Activated T-helper 2 cell treated with anti-CD3 and anti-CD28 coated beads, Interferon-gamma antibody, Interleukin-2, Interleukin-4, amounts not matched to agents 10 μg/mL and 5 μg/mL and 100 μg/mL, durations not matched to agents 14 hours and 24 hours and 36 hours (primary cell): ENCODE measurements around the gene GRAMD1A. TPM values are rescaled to one million over a fixed set of nuclear protein-coding genes. Genes with fewer than 3 reads are reported as not detected.
A peak's percentile ranks its signal among the peaks of the same experiment; 100 is the strongest.
"Not testable (repeated sequence)": the region's sequence is repeated elsewhere in the genome, so short reads cannot be mapped to it uniquely, and the experiment has no call there.

Experiments
- DNase-seq: peaks from one replicate; pipeline ENCODE4 v3.0.0; 2021; ENCODE audit warnings: low spot score
- H3K27ac Mint-ChIP-seq: one replicate; pipeline ENCODE4 v1.8.0; 2021; ENCODE audit warnings: mixed read lengths
- H3K27me3 Mint-ChIP-seq: one replicate; pipeline ENCODE4 v1.8.0; 2021; ENCODE audit warnings: low read depth, mixed read lengths
- H3K36me3 Mint-ChIP-seq: one replicate; pipeline ENCODE4 v1.8.0; 2021; ENCODE audit warnings: low read depth, mixed read lengths
- H3K4me1 Mint-ChIP-seq: one replicate; pipeline ENCODE4 v1.8.0; 2021; ENCODE audit warnings: low read depth, mixed read lengths
- H3K4me3 Mint-ChIP-seq: one replicate; pipeline ENCODE4 v1.8.0; 2021; ENCODE audit warnings: low read depth, mild to moderate bottlenecking, moderate library complexity, mixed read lengths
- H3K9me3 Mint-ChIP-seq: one replicate; pipeline ENCODE4 v1.8.0; 2021; ENCODE audit warnings: mixed read lengths
- intact Hi-C: fragments of 100-400 bp; cut with micrococcal nuclease; formaldehyde crosslinking; loops from one replicate; pipeline ENCODE4 v1.15.1; 2023
- total RNA-seq: library from RNA; stranded (reverse); gene quantifications from 2 replicates; pipeline ENCODE4 v1.2.3, GENCODE V29; 2022

GRAMD1A gene
- total RNA-seq, 1 donor from 2014 or later: 260 TPM

DNA sequence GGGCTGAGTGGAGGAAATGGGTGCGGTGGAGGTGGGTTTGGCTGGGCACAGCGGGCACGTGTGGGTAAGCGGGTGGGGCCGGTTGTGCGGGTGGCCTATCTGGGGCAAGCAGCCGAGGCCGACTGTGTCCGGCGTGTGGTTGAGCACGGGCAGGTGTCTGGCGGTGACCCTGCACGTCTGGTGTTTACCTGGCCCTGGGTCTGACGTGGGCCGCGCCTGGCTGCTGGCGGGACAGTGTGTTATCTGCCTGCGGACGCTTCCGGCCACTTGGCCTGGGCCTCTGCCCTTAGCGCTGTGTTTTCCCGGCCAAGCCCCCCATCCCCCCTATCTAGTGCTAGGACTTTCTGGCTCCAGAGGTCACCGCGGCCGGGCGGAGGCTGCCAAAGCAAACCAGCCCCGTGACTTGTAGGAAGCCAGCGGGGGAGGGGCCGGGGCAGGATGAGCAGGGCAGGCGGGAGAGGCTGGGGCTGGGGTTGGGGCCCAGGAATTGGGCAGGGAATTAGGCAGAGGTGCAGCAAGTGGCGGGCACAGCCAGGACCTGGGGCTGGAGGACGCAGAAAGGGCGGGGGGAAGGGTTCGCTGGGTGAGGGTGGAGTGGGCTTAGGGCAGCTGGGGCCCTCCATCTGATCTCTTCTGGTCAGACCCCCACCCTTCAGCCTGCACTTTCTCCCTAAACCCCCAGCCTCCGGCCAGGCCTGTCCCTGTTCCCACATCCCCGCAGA lies 40.9 kb downstream of the GRAMD1A start:
- intact Hi-C loops: no loop called here
- Mint-ChIP-seq H3K9me3 (no peaks in the 10 kb centered on the region), H3K4me1 (peaks cover 6% of the 10 kb centered on the region), H3K4me3 (no peak overlapping the region), H3K27me3 (peaks cover 15% of the 10 kb centered on the region), H3K36me3 (no peaks in the 10 kb centered on the region), H3K27ac (no peak overlapping the region)
- no peak for DNase-seq

DNA sequence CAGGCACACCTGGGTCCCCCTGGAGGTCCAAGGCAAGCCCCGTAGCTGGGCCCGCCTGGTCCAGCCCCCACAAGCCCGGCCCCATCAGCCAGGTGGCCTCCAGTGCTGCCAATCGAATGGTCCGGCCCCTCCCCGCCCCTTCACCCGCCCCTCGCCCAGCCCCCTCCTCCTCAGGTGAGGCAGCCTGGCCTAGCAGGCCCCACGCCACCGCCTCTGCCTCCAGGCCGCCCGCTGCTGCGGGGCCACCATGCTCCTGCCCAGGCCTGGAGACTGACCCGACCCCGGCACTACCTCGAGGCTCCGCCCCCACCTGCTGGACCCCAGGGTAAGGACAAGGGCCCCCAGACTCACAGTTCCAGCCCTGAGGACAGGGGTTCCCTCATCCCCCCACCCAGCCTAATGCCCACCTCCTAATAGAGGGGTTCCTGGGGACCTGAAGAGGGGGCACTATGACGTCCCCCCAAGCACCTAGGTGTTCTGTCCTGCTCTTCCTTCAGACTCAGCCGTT lies 41.5 kb downstream of the GRAMD1A start, which contains the start of gene HPN:
Gene HPN (plus strand): TSS at position 174 of the 508 bp plus-strand sequence. CDS start 786 bp downstream, outside the sequence.
- peaks cover 6% of the 10 kb centered on the region for H3K4me1 Mint-ChIP-seq
- DNase-seq: no peak
- H3K9me3 Mint-ChIP-seq: no peaks in the 10 kb centered on the region
- peaks cover 15% of the 10 kb centered on the region for H3K27me3 Mint-ChIP-seq
- intact Hi-C loops: no loop called here
- no peaks in the 10 kb centered on the region for H3K36me3 Mint-ChIP-seq
- H3K27ac Mint-ChIP-seq: no peak within 1 kb of the TSS
- H3K4me3 Mint-ChIP-seq: no peak within 1 kb of the TSS

DNA sequence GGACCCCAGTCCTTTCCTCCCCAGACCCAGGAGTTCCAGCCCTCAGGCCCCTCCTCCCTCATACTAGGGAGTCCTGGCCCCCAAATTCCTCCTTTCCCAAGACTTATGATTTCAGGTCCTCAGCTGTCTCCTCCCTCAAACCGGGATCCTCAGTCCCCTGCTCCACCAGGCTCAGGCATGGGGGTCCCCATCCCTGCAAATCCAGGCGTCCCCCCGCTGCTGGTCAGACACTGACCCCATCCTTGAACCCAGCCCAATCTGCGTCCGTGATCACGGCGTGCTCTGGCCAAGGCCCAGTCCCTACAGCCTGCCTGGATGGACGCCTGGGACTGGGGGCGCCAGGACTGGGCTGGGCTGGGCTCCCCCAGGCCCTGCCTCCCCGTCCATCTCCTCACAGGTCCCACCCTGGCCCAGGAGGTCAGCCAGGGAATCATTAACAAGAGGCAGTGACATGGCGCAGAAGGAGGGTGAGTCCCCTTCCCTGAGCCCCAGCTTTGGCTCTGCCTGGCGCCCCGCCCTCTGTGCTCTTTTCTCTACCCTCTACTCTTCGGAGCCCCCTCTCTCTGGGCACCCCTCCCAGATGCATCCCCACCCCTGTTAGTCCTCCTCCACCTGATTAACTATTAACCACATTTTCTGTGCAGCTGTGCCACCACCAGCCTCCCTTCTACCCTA lies 42.1 kb downstream of the GRAMD1A start:
- H3K27me3 Mint-ChIP-seq: peaks cover 15% of the 10 kb centered on the region
- H3K36me3 Mint-ChIP-seq: no peaks in the 10 kb centered on the region
- DNase-seq: no peak
- H3K4me3 Mint-ChIP-seq: no peak overlapping the region
- H3K4me1 Mint-ChIP-seq: peaks cover 6% of the 10 kb centered on the region
- no peak overlapping the region for H3K27ac Mint-ChIP-seq
- no peaks in the 10 kb centered on the region for H3K9me3 Mint-ChIP-seq
- intact Hi-C loops: no loop called here

DNA sequence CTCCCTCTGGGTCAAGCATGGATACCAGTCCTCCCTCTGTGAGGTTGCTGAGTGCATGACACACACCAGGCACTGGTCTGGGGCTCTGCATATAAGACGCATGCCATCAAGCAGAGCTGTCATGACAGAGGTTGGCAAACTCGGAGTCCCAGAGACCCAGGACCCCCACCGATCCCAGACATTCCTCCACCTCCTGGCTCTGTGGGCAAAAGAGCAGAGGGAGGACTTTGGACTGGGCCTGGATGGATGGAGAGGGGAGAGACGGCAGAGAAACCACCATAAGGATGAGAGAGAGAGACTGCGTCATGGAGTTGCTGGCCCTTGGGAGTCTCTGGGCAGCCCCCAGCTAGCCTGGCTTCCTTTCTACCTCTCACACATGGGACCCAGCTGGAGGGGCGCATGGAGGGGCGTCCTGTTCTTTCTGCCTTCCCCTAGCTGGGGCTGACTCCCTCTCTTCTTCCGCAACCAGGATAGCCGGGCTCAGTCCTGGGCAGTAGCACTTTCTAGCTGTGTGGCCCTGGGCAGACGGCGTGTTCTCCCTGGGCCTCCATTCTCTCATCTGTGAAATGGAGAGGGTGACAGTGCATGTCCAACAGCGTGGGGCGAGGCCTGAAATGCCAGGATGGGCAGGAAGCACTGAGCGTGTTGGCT lies 43.0 kb downstream of the GRAMD1A start:
- H3K36me3 Mint-ChIP-seq: no peaks in the 10 kb centered on the region
- H3K27ac Mint-ChIP-seq: no peak overlapping the region
- intact Hi-C loops: no loop called here
- H3K4me1 Mint-ChIP-seq: peaks cover 6% of the 10 kb centered on the region
- no peak for DNase-seq
- peaks cover 14% of the 10 kb centered on the region for H3K27me3 Mint-ChIP-seq
- H3K9me3 Mint-ChIP-seq: no peaks in the 10 kb centered on the region
- H3K4me3 Mint-ChIP-seq: no peak overlapping the region

DNA sequence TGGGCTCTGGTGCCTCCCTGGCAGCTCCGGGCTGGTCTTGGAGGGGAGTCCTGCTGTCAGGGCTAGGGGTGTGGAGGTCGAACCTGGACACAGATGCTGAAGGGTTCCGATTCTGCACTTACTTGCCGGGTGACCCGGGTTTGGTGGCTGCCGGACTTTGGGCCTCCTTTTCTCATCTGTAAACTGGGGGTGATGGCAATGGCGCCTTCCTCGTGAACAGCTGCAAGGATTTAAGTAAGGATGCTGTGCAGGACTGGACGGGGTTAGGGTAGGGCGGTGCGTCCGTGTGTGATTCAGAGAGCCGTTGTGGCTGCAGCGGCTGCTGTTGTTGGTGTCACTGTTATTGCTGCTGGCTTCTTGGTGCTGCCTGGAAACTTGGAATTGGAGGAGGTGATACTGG lies 43.8 kb downstream of the GRAMD1A start:
- peaks cover 6% of the 10 kb centered on the region for H3K4me1 Mint-ChIP-seq
- no peaks in the 10 kb centered on the region for H3K36me3 Mint-ChIP-seq
- no peak overlapping the region for H3K4me3 Mint-ChIP-seq
- peaks cover 11% of the 10 kb centered on the region for H3K27me3 Mint-ChIP-seq
- H3K9me3 Mint-ChIP-seq: no peaks in the 10 kb centered on the region
- intact Hi-C loops: loop anchor here (1.0 kb wide), 1 partner anchor 46 kb away; no protein-coding TSS in a partner anchor
- no peak overlapping the region for H3K27ac Mint-ChIP-seq
- no peak for DNase-seq

DNA sequence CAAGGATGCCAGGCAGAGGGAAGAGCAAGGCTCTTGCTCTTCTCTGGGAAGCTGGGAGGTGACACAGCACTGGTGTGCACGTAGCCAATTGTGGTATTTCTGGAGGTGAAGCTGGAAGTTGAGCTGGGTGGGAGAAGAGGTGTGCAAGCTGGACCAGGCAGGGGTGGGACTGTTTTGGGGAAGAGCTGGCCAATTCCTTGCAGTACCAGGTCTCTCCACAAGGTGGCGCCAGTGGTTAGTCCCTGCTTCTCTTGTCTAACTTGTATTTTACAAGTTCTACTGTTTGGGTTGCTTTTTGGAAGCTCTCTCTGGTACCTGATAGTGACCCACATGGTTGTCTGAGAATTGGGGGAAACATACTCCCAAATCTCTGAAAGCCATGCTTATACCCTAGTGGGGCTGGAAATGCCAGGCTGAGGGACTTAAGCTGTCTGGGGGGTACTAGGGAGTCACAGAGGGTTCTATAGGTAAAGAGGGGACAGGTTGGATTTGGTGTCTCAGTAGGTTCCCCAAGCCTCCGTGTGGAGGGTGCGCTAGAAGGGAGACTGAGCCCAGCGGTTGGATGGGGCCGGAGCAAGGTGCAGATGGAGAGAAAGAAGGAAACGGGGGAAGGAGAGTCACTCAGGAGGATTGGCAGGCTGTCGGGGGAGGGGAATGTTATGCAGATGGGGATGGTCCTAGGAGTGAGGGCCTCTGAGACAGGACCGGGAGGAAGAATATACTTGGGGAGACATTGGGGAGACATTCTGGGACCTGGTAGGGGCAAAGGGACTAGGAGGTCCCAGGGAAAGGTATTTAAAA lies 44.4 kb downstream of the GRAMD1A start:
- H3K4me3 Mint-ChIP-seq: no peak overlapping the region
- peak; percentile 34 for DNase-seq
- H3K27ac Mint-ChIP-seq: no peak overlapping the region
- no peaks in the 10 kb centered on the region for H3K9me3 Mint-ChIP-seq
- peaks cover 10% of the 10 kb centered on the region for H3K27me3 Mint-ChIP-seq
- no peaks in the 10 kb centered on the region for H3K36me3 Mint-ChIP-seq
- intact Hi-C loops: loop anchor here (1.0 kb wide), 1 partner anchor 46 kb away; no protein-coding TSS in a partner anchor
- H3K4me1 Mint-ChIP-seq: peaks cover 6% of the 10 kb centered on the region

DNA sequence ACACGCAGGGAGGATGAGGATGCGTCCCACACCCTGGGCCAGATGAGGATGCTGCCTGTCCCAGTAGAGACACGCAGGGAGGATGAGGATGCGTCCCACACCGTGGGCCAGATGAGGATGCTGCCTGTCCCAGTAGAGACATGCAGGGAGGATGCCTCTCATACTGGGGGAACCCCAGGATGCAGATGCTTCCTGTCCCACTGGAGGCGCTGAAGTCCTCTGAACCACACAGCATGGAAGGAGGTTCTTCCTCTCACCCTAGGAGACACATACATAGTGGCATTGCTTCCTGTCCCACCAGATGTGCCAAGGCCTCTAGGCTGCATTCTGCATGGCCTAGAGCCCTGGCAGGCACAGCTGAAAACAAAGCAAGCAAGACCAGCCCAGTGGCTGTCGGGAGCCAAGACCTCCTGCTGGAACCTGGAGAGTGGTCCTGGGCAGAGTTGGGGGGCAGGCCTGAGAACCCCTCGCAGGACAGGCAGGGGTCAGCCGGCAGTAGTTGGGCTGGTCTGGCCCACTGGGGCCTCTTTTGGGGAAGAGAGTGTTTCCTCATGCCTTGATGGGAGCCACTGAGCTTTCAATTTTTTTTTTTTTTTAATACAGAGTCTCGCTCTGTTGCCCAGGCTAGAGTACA lies 45.7 kb downstream of the GRAMD1A start:
- no peak overlapping the region for H3K4me3 Mint-ChIP-seq

DNA sequence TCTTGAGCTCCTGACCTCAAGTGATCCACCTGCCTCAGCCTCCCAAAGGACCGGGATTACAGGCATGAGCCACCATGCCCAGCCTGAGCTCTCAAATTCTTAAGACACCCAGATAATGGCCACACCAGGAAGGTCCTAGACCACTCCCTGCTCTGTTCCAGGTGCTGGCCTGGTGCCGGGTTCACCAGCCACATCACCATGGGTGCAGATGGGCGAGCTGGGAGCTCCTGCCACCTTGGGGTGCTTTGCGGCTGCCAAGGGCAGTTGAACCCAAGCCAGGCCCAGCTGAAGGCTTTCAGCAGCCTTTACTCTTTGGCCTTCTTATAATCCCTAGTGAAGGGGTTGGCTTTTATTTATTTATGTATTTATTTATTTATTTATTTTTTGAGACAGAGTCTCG lies 46.3 kb downstream of the GRAMD1A start:
- H3K4me1 Mint-ChIP-seq: peaks cover 4% of the 10 kb centered on the region
- peaks cover 3% of the 10 kb centered on the region for H3K27me3 Mint-ChIP-seq
- intact Hi-C loops: no loop called here
- H3K27ac Mint-ChIP-seq: no peak overlapping the region
- no peaks in the 10 kb centered on the region for H3K9me3 Mint-ChIP-seq
- no peaks in the 10 kb centered on the region for H3K36me3 Mint-ChIP-seq
- no peak overlapping the region for H3K4me3 Mint-ChIP-seq
- DNase-seq: no peak

More for the DNA sequence above, 45.7 kb downstream of the GRAMD1A start:
- no peaks in the 10 kb centered on the region for H3K36me3 Mint-ChIP-seq
- intact Hi-C loops: no loop called here
- DNase-seq: peak; percentile 34
- no peak overlapping the region for H3K27ac Mint-ChIP-seq
- H3K4me1 Mint-ChIP-seq: peaks cover 4% of the 10 kb centered on the region
- H3K27me3 Mint-ChIP-seq: peaks cover 3% of the 10 kb centered on the region
- H3K9me3 Mint-ChIP-seq: no peaks in the 10 kb centered on the region

DNA sequence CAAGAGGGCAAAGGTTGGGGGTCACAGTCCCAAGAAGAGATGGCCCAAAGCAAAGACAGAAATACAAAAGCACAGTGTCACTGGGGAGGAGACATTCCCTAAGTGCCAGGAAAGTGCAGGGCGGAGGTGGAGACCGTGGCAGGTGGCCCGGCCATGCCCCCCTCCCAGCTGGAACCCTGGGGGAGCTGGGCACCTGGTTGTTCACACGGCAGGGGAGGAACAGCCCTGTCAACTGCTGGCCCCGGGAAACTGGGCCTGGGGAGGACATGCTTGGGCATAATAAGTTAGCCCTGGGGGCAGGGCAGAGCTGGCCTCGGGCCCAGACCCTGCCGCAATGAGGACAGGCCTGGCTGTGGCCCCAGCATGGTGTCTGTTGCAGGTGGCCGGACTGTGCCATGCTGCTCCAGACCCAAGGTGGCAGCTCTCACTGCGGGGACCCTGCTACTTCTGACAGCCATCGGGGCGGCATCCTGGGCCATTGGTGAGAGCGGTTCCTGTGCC lies 48.8 kb downstream of the GRAMD1A start:
- intact Hi-C loops: no loop called here

DNA sequence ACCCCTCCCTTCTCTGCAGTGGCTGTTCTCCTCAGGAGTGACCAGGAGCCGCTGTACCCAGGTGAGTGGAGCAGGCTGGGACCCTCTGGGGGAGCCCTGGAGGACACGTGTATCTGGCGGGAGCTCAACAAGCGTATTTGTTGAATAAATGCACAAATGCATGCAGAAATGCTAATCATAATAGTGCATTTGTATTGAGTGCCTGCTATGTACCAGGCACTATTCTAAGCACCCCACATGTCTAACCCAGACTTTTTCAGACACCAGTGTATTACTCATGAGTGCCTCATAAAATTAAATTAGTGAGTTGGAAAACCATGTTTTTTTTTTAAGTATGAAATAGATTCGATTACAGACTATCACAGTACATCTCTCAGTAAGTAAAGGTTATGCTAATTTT lies 49.3 kb downstream of the GRAMD1A start:
- intact Hi-C loops: no loop called here
- Mint-ChIP-seq H3K36me3 (no peaks in the 10 kb centered on the region), H3K27me3 (no peaks in the 10 kb centered on the region), H3K27ac (no peak overlapping the region), H3K9me3 (no peaks in the 10 kb centered on the region), H3K4me1 (peaks cover 3% of the 10 kb centered on the region), H3K4me3 (no peak overlapping the region)
- no peak for DNase-seq

More for the DNA sequence above, 48.8 kb downstream of the GRAMD1A start:
- Mint-ChIP-seq H3K4me1 (peaks cover 4% of the 10 kb centered on the region), H3K36me3 (no peaks in the 10 kb centered on the region), H3K9me3 (no peaks in the 10 kb centered on the region), H3K27ac (no peak overlapping the region), H3K27me3 (no peaks in the 10 kb centered on the region), H3K4me3 (no peak overlapping the region)
- no peak for DNase-seq

DNA sequence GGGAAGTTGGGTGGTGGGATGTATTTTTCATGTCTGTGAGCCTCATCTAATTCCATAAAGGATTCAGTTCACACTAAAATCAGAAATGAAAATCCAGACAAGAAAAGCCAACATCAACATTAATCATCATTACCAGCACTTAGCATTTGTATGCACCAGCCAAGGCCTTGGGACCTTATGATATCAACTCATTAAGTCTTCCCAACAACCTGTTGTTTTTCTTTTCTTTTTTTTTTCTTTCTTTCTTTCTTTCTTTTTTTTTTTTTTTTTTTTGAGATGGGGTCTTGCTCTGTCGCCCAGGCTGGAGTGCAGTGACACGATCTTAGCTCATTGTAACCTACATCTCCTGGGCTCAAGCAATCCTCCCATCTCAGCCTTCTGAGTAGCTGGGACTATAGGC lies 50.5 kb downstream of the GRAMD1A start:
- H3K4me1 Mint-ChIP-seq, H3K9me3 Mint-ChIP-seq, H3K4me3 Mint-ChIP-seq, intact Hi-C loops, H3K27ac Mint-ChIP-seq, H3K27me3 Mint-ChIP-seq, H3K36me3 Mint-ChIP-seq, DNase-seq: not testable (repeated sequence)

DNA sequence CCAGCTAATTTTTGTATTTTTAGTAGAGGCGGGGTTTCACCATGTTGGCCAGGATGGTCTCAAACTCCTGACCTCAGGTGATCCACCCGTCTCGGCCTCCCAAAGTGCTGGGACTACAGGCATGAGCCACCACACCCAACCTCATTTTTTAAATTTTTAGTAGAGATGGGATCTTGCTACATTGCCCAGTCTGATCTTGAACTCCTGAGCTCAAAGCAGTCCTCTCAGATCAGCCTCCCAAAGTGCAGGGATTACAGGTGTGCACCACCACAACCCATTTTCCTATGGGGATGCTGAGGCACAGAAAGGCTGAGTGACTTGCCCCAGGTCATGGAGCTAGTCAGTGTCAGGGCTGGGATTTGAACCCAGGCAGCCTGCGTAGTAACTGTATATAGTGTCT lies 51.1 kb downstream of the GRAMD1A start:
- DNase-seq, H3K27me3 Mint-ChIP-seq, intact Hi-C loops, H3K27ac Mint-ChIP-seq, H3K9me3 Mint-ChIP-seq, H3K36me3 Mint-ChIP-seq, H3K4me3 Mint-ChIP-seq, H3K4me1 Mint-ChIP-seq: not testable (repeated sequence)
